PC-9 (cell line): ENCODE data around the gene BMPR1B. TPM values are rescaled to one million over a fixed set of nuclear protein-coding genes. Genes with fewer than 3 reads are reported as not detected.

Experiments
- BruUV-seq: library from RNA; stranded (reverse); fragments of 400-500 nt; replicated peaks from 2 replicates; lab custom pipeline; 2021; lab: Mats Ljungman, UMichigan
- CTCF ChIA-PET: fragments of 300-600 bp; sonication (Branson Sonifier 250); formaldehyde crosslinking; loops from one replicate; lab custom pipeline; 2022; ENCODE audit warnings: antibody characterized with exemption; lab: Charles Lee
- POLR2A ChIA-PET: fragments of 300-600 bp; sonication (Branson Sonifier 250); formaldehyde crosslinking; loops from one replicate; lab custom pipeline; 2022; ENCODE audit warnings: antibody characterized with exemption; ENCODE audit not compliant: unreplicated experiment; lab: Charles Lee
- DNase-seq, 2 experiments: peaks; one replicate each; pipeline versions ENCODE4 v3.0.0 to v3.0.0-alpha.2; 2015 to 2022; ENCODE audit warnings: mixed read lengths in 1 of 2
- H2AFZ ChIP-seq: fragments of 200-600 bp; sonication (generic); 2 replicates; pipeline ENCODE4 v1.8.1; 2017; ENCODE audit warnings: antibody characterized with exemption
- H3F3A ChIP-seq: fragments of 200-600 bp; sonication (generic); 2 replicates; pipeline ENCODE4 v1.8.1; 2017; ENCODE audit warnings: antibody characterized with exemption, mild to moderate bottlenecking, low read depth; ENCODE audit not compliant: insufficient read depth
- H3K27ac ChIP-seq: fragments of 200-600 bp; sonication (generic); 2 replicates; pipeline ENCODE4 v1.6.1; 2016; ENCODE audit warnings: mixed run types
- H3K27me3 ChIP-seq: fragments of 200-600 bp; sonication (generic); 2 replicates; pipeline ENCODE4 v1.6.1; 2016; ENCODE audit warnings: low read depth, mixed run types; ENCODE audit not compliant: insufficient read depth
- H3K36me3 ChIP-seq: fragments of 200-600 bp; sonication (generic); 2 replicates; pipeline ENCODE4 v1.6.1; 2016; ENCODE audit warnings: low read depth, mixed run types
- H3K4me1 ChIP-seq: fragments of 200-600 bp; sonication (generic); replicated peaks from 2 replicates; pipeline ENCODE4 v1.6.1; 2016; ENCODE audit warnings: mixed run types; ENCODE audit not compliant: insufficient read depth
- H3K4me2 ChIP-seq: fragments of 200-600 bp; sonication (generic); 2 replicates; pipeline ENCODE4 v1.6.1; 2017; ENCODE audit warnings: mixed run types
- H3K4me3 ChIP-seq: fragments of 200-600 bp; sonication (generic); 2 replicates; pipeline ENCODE4 v1.6.1; 2016; ENCODE audit warnings: mixed run types
- H3K79me2 ChIP-seq: fragments of 200-600 bp; sonication (generic); 2 replicates; pipeline ENCODE4 v1.6.1; 2017; ENCODE audit warnings: low read depth, mixed run types
- H3K9me2 ChIP-seq: fragments of 200-600 bp; sonication (generic); 2 replicates; pipeline ENCODE4 v1.8.1; 2017; ENCODE audit warnings: mild to moderate bottlenecking; ENCODE audit not compliant: insufficient read depth
- H3K9me3 ChIP-seq: fragments of 200-600 bp; sonication (generic); 2 replicates; pipeline ENCODE4 v1.8.1; 2016; ENCODE audit warnings: low read depth; ENCODE audit not compliant: insufficient read depth
- H4K20me1 ChIP-seq: fragments of 200-600 bp; sonication (generic); 2 replicates; pipeline ENCODE4 v1.8.1; 2017; ENCODE audit not compliant: insufficient read depth
- EZH2 ChIP-seq: fragments of 200-600 bp; sonication (generic); IDR thresholded peaks from 2 replicates; pipeline ENCODE4 v1.8.0; 2017; ENCODE audit warnings: antibody characterized with exemption, low read depth
- intact Hi-C: fragments of 100-400 bp; cut with micrococcal nuclease; formaldehyde crosslinking; loops from one replicate; pipeline ENCODE4 v1.10.0; 2022; ENCODE audit not compliant: unreplicated experiment
- total RNA-seq: library from RNA; stranded (reverse); gene quantifications from 2 replicates; pipeline ENCODE4 v1.2.3, GENCODE V29; 2021
- TF ChIP-seq, protein P1 (sequence below): fragments of 200-600 bp; sonication (generic); conservative IDR thresholded peaks from 2 replicates; pipeline ENCODE4 v1.6.1; 2017; ENCODE audit warnings: mixed run types, antibody characterized with exemption, mild to moderate bottlenecking, moderate library complexity

The BMPR1B gene
- total RNA-seq, 1 experiment from 2014 or later: 1.1 TPM

DNA sequence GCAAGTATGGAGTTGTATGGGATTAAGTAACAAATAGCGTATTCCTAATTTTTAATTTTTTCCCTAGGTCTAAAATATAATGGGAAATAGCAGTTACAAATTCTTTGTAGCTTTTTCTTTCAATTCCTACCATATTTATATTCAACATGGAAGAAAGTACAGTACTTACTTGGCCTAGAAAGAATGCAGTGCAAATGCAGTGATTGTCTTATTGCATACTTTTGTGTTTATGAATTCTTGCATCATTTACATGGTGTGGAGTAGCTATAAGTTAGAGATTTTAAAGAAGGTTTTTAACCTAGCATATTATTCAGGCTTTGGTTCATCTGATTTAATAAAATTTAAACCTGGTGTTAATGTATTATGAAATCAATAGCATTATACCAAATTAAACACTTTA is 263.3 kb downstream of the BMPR1B start:
- no peaks in the 10 kb centered on the region for H3K36me3 ChIP-seq
- ChIA-PET CTCF (interaction anchor here (0.6 kb wide), 1 partner anchor 30 kb away, joined by 5 read pairs; no protein-coding TSS in a partner anchor), POLR2A (interaction anchor here (0.6 kb wide), 1 partner anchor 26 kb away, joined by 8 read pairs; no protein-coding TSS in a partner anchor)
- no peaks in the 10 kb centered on the region for H3K79me2 ChIP-seq
- TF ChIP-seq EZH2: no peak
- TF ChIP-seq, protein P1, sequence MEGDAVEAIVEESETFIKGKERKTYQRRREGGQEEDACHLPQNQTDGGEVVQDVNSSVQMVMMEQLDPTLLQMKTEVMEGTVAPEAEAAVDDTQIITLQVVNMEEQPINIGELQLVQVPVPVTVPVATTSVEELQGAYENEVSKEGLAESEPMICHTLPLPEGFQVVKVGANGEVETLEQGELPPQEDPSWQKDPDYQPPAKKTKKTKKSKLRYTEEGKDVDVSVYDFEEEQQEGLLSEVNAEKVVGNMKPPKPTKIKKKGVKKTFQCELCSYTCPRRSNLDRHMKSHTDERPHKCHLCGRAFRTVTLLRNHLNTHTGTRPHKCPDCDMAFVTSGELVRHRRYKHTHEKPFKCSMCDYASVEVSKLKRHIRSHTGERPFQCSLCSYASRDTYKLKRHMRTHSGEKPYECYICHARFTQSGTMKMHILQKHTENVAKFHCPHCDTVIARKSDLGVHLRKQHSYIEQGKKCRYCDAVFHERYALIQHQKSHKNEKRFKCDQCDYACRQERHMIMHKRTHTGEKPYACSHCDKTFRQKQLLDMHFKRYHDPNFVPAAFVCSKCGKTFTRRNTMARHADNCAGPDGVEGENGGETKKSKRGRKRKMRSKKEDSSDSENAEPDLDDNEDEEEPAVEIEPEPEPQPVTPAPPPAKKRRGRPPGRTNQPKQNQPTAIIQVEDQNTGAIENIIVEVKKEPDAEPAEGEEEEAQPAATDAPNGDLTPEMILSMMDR: no peak
- no peaks in the 10 kb centered on the region for H3K9me3 ChIP-seq
- no peak for DNase-seq
- H3K27me3 ChIP-seq: no peaks in the 10 kb centered on the region
- no peaks in the 10 kb centered on the region for H3K9me2 ChIP-seq
- no peak overlapping the region for H3K4me3 ChIP-seq
- H4K20me1 ChIP-seq: no peaks in the 10 kb centered on the region
- H3K4me1 ChIP-seq: no peaks in the 10 kb centered on the region
- no peak overlapping the region for H3K27ac ChIP-seq
- H3F3A ChIP-seq: no peaks in the 10 kb centered on the region
- intact Hi-C loops: no loop called here
- no TSS peak for BruUV-seq
- no peak overlapping the region for H3K4me2 ChIP-seq
- H2AFZ ChIP-seq: no peak overlapping the region

DNA sequence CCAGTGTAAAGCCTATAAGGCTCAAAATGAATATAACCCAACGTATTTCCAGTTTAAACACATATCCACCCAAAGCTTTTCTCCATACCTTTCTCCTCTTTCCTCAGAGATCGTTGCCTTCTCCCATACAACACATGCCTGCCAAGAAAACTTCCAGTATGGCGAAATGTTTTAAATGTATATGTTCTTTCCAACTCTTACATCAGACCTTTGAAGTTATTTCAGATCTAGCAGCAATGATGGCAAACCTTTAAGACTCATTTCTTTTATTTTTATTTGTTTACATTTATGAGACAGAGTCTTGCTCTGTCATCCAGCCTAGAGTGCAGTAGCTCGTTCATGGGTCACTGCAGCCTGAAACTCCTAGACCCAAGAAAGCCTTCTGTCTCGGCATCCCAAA is 265.4 kb downstream of the BMPR1B start:
- Histone ChIP-seq H3K9me2 (no peaks in the 10 kb centered on the region), H3F3A (no peaks in the 10 kb centered on the region), H3K4me2 (no peak overlapping the region), H4K20me1 (no peaks in the 10 kb centered on the region), H3K9me3 (no peaks in the 10 kb centered on the region), H3K4me1 (no peaks in the 10 kb centered on the region), H3K79me2 (no peaks in the 10 kb centered on the region), H3K36me3 (no peaks in the 10 kb centered on the region), H3K4me3 (no peak overlapping the region), H3K27ac (no peak overlapping the region), H3K27me3 (no peaks in the 10 kb centered on the region), H2AFZ (no peak overlapping the region)
- no peak for TF ChIP-seq EZH2
- TF ChIP-seq, protein P1: no peak
- BruUV-seq: no TSS peak
- no peak for DNase-seq
- intact Hi-C loops: no loop called here
- ChIA-PET CTCF (no interaction called here), POLR2A (no interaction called here)

DNA sequence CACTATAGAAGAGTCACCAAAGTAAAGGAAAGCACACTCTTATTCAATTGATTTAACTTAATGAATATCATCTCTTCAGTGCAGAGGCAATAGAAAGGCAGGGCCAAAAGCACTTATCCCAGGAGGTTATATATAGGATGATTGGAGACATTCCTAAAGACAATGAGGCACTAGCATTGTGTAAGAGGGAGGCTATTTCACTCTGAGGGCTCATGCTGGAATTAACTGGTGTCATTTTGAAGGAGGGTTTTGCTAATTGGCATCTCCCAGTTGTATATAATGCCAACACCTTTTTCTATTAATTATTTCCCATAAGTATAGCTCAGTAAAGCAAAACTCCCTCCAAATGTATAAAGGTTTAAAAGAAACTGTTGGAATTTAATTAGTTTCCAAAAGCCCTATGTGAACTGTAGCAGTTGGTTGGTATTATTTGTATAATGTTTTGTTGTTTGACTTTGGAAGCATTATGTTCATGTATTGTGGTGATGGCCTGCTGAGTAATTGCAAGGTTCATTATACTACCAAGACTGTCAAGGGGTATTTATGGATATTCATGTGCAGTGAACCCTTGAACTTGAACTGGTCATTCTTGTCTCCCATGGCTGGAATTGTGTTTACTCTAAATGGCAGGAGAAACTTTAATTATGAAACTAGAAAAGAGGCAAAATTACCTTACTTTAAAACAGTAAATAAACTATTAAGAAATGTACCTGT is 270.3 kb downstream of the BMPR1B start:
- Histone ChIP-seq H3F3A (no peaks in the 10 kb centered on the region), H3K9me2 (no peaks in the 10 kb centered on the region), H4K20me1 (no peaks in the 10 kb centered on the region), H3K9me3 (no peaks in the 10 kb centered on the region), H3K36me3 (no peaks in the 10 kb centered on the region), H3K4me2 (no peak overlapping the region), H3K79me2 (no peaks in the 10 kb centered on the region), H3K27me3 (no peaks in the 10 kb centered on the region), H3K4me1 (no peaks in the 10 kb centered on the region), H2AFZ (no peak overlapping the region), H3K27ac (no peak overlapping the region), H3K4me3 (no peak overlapping the region)
- no peak for DNase-seq
- TF ChIP-seq, protein P1: no peak
- CTCF ChIA-PET: no interaction called here
- no TSS peak for BruUV-seq
- POLR2A ChIA-PET: no interaction called here
- intact Hi-C loops: no loop called here
